Osteocyte (in vitro differentiated cells): ENCODE results near the gene GLMP. TPM values are rescaled to one million over a fixed set of nuclear protein-coding genes. Genes with fewer than 3 reads are reported as not detected.

Experiments used
- DNase-seq: peaks from one replicate; pipeline ENCODE4 v3.0.0; 2021; ENCODE audit warnings: mixed read lengths; ENCODE audit not compliant: unreplicated experiment; ENCODE audit errors: extremely low spot score
- H3K27ac Mint-ChIP-seq: one replicate; pipeline ENCODE4 v1.8.0; 2021; ENCODE audit warnings: mild to moderate bottlenecking, mixed read lengths; ENCODE audit not compliant: unreplicated experiment
- H3K27me3 Mint-ChIP-seq: one replicate; pipeline ENCODE4 v1.8.0; 2021; ENCODE audit warnings: mixed read lengths; ENCODE audit not compliant: unreplicated experiment
- H3K36me3 Mint-ChIP-seq: one replicate; pipeline ENCODE4 v1.8.0; 2021; ENCODE audit warnings: mixed read lengths; ENCODE audit not compliant: unreplicated experiment
- H3K4me1 Mint-ChIP-seq: one replicate; pipeline ENCODE4 v1.8.0; 2021; ENCODE audit warnings: mixed read lengths; ENCODE audit not compliant: unreplicated experiment
- H3K4me3 Mint-ChIP-seq: one replicate; pipeline ENCODE4 v1.8.0; 2021; ENCODE audit warnings: mild to moderate bottlenecking, moderate library complexity, mixed read lengths; ENCODE audit not compliant: unreplicated experiment
- H3K9me3 Mint-ChIP-seq: one replicate; pipeline ENCODE4 v1.8.0; 2021; ENCODE audit warnings: mixed read lengths; ENCODE audit not compliant: unreplicated experiment
- long read RNA-seq: library from polyadenylated mRNA; unstranded; transcript quantifications from one replicate; pipeline ENCODE4 v2.0.0, GENCODE V29; 2021
- total RNA-seq: library from RNA; stranded (reverse); gene quantifications from 2 replicates; pipeline ENCODE4 v1.2.1, GENCODE V29; 2021
- TF ChIP-seq, protein P1 (sequence below): fragments of 200-600 bp; sonication (generic); IDR thresholded peaks from 2 replicates; pipeline ENCODE4 v1.5.0; 2021; ENCODE audit warnings: antibody characterized with exemption, mild to moderate bottlenecking, moderate library complexity

GLMP gene, protein sequence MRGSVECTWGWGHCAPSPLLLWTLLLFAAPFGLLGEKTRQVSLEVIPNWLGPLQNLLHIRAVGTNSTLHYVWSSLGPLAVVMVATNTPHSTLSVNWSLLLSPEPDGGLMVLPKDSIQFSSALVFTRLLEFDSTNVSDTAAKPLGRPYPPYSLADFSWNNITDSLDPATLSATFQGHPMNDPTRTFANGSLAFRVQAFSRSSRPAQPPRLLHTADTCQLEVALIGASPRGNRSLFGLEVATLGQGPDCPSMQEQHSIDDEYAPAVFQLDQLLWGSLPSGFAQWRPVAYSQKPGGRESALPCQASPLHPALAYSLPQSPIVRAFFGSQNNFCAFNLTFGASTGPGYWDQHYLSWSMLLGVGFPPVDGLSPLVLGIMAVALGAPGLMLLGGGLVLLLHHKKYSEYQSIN
- 77.1 and 86.4 TPM in 2 replicates for total RNA-seq
- long read RNA-seq, transcript GLMP-201 (6 exons, 1,604 nt), result major isoform, 49 of 75 reads
- long read RNA-seq, transcript GLMP-215 (5 exons, 1,364 nt), result minor isoform, 6 of 75 reads
- long read RNA-seq, partial matches to known transcripts, result 4 of 75 reads
- long read RNA-seq, other reads (novel, unspliced or antisense), result 9 of 75 reads

DNA sequence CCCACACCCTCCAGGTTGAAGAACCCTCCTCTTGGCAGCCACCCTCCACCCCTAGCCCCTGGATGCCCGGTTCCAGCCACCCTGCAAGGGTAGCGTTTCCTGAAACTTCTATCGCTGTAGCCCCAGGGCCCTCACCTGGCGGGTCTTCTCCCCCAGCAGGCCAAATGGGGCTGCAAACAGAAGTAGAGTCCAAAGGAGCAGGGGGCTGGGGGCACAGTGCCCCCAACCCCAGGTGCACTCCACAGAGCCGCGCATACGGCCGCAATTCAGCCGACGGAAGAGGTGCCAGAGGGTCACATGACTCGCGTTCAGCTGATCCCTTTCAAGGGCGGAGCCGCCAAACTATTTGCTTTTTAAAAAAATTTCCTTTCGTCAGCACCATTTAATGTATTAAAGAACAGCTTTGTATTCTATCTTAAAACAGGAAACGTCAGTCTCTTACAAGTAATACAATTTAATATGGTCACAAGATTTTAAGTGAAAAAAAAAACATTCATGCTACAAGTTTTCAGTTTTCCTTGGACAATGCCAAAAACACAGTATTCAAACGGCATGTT, at the start of gene GLMP:
Gene GLMP (minus strand): TSS at position 289 of the 557 bp plus-strand sequence. CDS start 34 bp downstream, at position 255.
- H3K27me3 Mint-ChIP-seq, result no peaks in the 10 kb centered on the region
- TF ChIP-seq, protein P1, sequence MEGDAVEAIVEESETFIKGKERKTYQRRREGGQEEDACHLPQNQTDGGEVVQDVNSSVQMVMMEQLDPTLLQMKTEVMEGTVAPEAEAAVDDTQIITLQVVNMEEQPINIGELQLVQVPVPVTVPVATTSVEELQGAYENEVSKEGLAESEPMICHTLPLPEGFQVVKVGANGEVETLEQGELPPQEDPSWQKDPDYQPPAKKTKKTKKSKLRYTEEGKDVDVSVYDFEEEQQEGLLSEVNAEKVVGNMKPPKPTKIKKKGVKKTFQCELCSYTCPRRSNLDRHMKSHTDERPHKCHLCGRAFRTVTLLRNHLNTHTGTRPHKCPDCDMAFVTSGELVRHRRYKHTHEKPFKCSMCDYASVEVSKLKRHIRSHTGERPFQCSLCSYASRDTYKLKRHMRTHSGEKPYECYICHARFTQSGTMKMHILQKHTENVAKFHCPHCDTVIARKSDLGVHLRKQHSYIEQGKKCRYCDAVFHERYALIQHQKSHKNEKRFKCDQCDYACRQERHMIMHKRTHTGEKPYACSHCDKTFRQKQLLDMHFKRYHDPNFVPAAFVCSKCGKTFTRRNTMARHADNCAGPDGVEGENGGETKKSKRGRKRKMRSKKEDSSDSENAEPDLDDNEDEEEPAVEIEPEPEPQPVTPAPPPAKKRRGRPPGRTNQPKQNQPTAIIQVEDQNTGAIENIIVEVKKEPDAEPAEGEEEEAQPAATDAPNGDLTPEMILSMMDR, result no peak
- no peaks in the 10 kb centered on the region for H3K9me3 Mint-ChIP-seq
- H3K4me1 Mint-ChIP-seq, result peaks cover 29% of the 10 kb centered on the region
- peak within 1 kb of the TSS; percentile 87 for H3K4me3 Mint-ChIP-seq
- H3K36me3 Mint-ChIP-seq, result no peaks in the 10 kb centered on the region
- H3K27ac Mint-ChIP-seq, result peak within 1 kb of the TSS; percentile 78
- no peak for DNase-seq

DNA sequence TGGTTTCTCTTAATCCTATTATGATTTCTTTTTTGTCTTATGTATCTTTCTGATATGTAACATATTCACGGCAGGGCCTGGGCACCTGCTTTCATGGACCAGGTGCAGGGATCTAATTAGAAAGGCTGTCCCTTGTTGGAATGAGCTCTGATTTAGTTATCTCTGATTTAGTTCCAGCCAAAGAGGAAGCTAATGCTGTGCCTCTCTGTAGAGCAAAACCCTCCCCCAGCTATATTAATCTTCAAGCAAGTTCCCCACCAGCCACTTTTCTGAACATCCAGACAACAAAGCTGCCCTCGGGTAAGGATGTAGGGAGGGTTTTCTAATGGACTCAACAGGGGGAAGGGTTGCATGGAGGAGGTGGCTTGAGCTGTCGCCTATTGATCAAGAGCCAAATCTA, 48.9 kb upstream of the GLMP start:
- no peak overlapping the region for H3K4me3 Mint-ChIP-seq
- peaks cover 45% of the 10 kb centered on the region for H3K27me3 Mint-ChIP-seq
- TF ChIP-seq, protein P1, result no peak
- peaks cover 6% of the 10 kb centered on the region for H3K4me1 Mint-ChIP-seq
- no peaks in the 10 kb centered on the region for H3K36me3 Mint-ChIP-seq
- H3K27ac Mint-ChIP-seq, result no peak overlapping the region
- DNase-seq, result no peak
- H3K9me3 Mint-ChIP-seq, result no peaks in the 10 kb centered on the region

DNA sequence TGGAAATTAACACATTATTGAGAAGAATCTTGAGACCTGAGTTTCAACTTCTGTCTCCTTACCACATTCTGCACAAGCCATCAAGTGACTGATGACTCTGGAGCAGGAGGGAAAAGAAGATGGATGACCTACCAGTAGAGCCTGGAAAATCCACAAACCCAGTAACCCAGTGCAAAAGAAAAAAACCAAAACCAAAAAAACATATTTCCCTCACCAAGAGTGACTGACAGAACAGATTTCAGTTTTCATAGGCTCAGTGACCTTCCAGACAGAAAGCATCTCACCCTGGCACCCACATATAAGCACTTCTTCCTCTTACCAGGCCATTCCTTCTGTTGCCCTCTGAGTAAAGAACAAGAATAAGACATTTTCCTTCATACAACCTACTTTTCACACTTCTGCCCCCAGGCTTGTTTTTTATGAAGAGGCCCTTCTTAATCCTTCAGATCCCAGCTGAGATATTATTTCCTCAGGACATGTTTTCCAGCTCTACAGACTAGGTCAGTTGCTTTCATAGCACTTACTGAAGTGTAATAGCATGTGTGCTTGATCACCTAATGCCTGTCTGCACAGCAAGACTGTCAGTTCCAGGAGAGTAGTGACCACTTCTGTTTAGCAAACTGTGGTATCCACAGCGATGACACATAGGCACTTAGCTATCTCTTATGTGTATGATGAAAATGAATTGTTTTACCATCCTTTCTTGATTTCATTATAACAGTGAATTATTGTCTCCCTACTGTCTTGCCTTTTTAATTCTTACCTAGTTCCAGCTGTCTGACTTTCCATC, 46.9 kb upstream of the GLMP start:
- Mint-ChIP-seq H3K9me3 (no peaks in the 10 kb centered on the region), H3K4me1 (peaks cover 10% of the 10 kb centered on the region), H3K27me3 (peaks cover 31% of the 10 kb centered on the region), H3K27ac (no peak overlapping the region), H3K36me3 (no peaks in the 10 kb centered on the region), H3K4me3 (no peak overlapping the region)
- no peak for DNase-seq
- TF ChIP-seq, protein P1, result no peak

DNA sequence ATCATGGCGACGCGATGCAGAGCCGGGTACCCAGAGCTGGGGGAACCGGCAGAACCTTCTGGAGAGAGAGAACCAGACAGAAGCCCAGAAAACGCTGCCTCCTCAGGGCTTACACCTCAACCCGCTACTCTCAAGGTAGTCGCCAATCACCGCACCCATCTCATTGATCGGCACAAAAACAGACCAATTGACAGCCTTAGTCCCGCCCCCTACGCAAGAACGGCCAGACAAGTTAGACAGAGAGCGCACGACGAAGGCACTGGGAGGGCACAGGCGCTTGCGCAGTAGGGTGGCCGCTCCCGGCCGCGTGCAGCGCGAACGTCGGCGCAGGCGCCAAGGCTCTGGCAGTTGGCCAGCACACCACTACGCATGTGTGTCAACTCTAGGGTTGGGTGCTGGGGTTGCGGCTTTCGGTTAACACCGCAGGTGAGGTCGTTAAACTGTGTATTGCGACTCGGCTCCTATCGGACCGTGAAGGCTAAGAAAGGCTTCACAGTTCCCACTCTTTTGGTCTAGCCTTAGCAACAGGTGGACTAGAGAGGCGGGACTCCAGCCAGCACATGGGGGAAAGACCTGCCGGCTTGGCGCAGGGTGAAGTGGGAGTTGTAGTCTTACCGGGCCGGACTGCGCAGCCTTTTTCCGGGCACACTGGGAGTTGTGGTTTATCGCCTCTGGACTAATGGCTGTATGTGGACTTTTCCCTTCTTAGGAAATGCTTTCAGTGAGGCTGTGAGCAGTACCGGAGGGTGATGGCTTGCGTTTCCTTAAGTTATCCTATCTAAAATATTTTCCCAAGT, 42.9 kb upstream of the GLMP start, which contains the start of the genes CCT3 and TSACC:
Gene CCT3 (minus strand): TSS at position 113 of the 797 bp plus-strand sequence. CDS start 108 bp downstream, at position 5.
Gene TSACC (plus strand): TSS at position 347 of the 797 bp plus-strand sequence. CDS start 1,232 bp downstream, outside the sequence.
- no peaks in the 10 kb centered on the region for H3K9me3 Mint-ChIP-seq
- peaks cover 24% of the 10 kb centered on the region for H3K4me1 Mint-ChIP-seq
- H3K27me3 Mint-ChIP-seq, result peaks cover 7% of the 10 kb centered on the region
- peak; percentile 100 for DNase-seq
- TF ChIP-seq, protein P1, result no peak
- H3K27ac Mint-ChIP-seq, result peak within 1 kb of the TSS; percentile 95
- H3K4me3 Mint-ChIP-seq, result peak within 1 kb of the TSS; percentile 98
- H3K36me3 Mint-ChIP-seq, result peaks cover 12% of the 10 kb centered on the region
